ENCODE results near the gene VAV2.

VAV2 gene

GRCh38 chr9:133888809-133889491 lies 103.2 kb downstream of the VAV2 start:
- no peak for DNase-seq

- DNase-seq = no peak
Measured at GRCh38 chr9:133888048-133888808, 103.9 kb downstream of the VAV2 start.

GRCh38 chr9:133887540-133888047 lies 104.5 kb downstream of the VAV2 start:
- no peak for DNase-seq

- no peak for DNase-seq
Measured at GRCh38 chr9:133886563-133887501, 105.3 kb downstream of the VAV2 start.

GRCh38 chr9:133884907-133885744 lies 107.0 kb downstream of the VAV2 start:
- no peak for DNase-seq

- no peak for DNase-seq
Measured at GRCh38 chr9:133882849-133883755, 109.0 kb downstream of the VAV2 start.

- DNase-seq = no peak
Measured at GRCh38 chr9:133881671-133882381, 110.3 kb downstream of the VAV2 start.

- DNase-seq = no peak
Measured at GRCh38 chr9:133880851-133881661, 111.1 kb downstream of the VAV2 start.

GRCh38 chr9:133880136-133880535 lies 112.0 kb downstream of the VAV2 start:
- DNase-seq = no peak

- no peak for DNase-seq
Measured at GRCh38 chr9:133879615-133880014, 112.5 kb downstream of the VAV2 start.

- DNase-seq = no peak
Measured at GRCh38 chr9:133878402-133878801, 113.7 kb downstream of the VAV2 start.

GRCh38 chr9:133877967-133878366 lies 114.2 kb downstream of the VAV2 start:
- no peak for DNase-seq

- DNase-seq = no peak
Measured at GRCh38 chr9:133877327-133877726, 114.8 kb downstream of the VAV2 start.

GRCh38 chr9:133876836-133877235 lies 115.3 kb downstream of the VAV2 start:
- no peak for DNase-seq

- DNase-seq = no peak
Measured at GRCh38 chr9:133876144-133876543, 116.0 kb downstream of the VAV2 start.

- DNase-seq = no peak
Measured at GRCh38 chr9:133875131-133875530, 117.0 kb downstream of the VAV2 start.

- DNase-seq = no peak
Measured at GRCh38 chr9:133874659-133875058, 117.5 kb downstream of the VAV2 start.

GRCh38 chr9:133874060-133874657 lies 118.0 kb downstream of the VAV2 start:
- no peak for DNase-seq

- no peak for DNase-seq
Measured at GRCh38 chr9:133873461-133873891, 118.6 kb downstream of the VAV2 start.
